GM18951 (cell line): ENCODE measurements around the gene LRPPRC.
"Not testable (repeated sequence)": the region's sequence is repeated elsewhere in the genome, so short reads cannot be mapped to it uniquely, and the experiment has no call there.

Source experiments
- POLR2A ChIP-seq: IDR thresholded peaks from 4 replicates; pipeline ENCODE4 v1.6.1; 2011; ENCODE audit warnings: mild to moderate bottlenecking; ENCODE audit not compliant: insufficient read length, insufficient read depth; ENCODE audit errors: extremely low read depth
- in situ Hi-C: fragments of 300-500 bp; cut with MboI; formaldehyde crosslinking; loops from one replicate; pipeline ENCODE4 v1.12.0; 2022; ENCODE audit warnings: low sequenced_read_pairs, mixed read lengths, inconsistent platforms; ENCODE audit not compliant: unreplicated experiment

The LRPPRC gene

GRCh38 chr2:43995733-43996533 is at the start of gene LRPPRC:
TSS of gene LRPPRC (minus strand) at chr2:43995989. CDS start at chr2:43995947, 42 bp downstream.
- TF ChIP-seq POLR2A = peak; percentile 80
- in situ Hi-C loops = no loop called here

DNA sequence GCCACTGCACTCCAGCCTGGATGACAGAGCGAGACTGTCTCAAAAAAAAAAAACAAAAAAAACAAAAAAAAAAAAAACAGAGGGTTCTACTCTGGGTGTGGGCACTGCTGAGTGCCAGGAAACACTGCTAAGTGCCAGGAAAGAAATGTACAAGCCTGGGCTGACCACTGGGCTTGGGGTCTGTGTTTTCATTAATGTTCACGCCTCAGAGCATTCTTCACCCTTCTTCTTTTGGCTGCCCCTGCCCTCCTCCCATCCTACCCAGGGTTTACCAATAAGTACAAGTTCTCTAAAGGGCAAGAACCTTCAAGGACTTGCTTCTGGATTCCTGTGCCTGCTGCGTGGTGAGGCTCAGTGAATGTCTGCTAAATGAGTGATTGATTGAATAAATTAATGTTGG is 49.3 kb upstream of the LRPPRC start:
- no peak for TF ChIP-seq POLR2A
- in situ Hi-C loops = loop anchor here (25.0 kb wide), 1 partner anchor 917 kb away; no protein-coding TSS in a partner anchor

- in situ Hi-C loops = loop anchor here (25.0 kb wide), 1 partner anchor 918 kb away; no protein-coding TSS in a partner anchor
- no peak for TF ChIP-seq POLR2A
These were observed 48.5 kb upstream of the LRPPRC start for GRCh38 chr2:44044281-44044720.

DNA sequence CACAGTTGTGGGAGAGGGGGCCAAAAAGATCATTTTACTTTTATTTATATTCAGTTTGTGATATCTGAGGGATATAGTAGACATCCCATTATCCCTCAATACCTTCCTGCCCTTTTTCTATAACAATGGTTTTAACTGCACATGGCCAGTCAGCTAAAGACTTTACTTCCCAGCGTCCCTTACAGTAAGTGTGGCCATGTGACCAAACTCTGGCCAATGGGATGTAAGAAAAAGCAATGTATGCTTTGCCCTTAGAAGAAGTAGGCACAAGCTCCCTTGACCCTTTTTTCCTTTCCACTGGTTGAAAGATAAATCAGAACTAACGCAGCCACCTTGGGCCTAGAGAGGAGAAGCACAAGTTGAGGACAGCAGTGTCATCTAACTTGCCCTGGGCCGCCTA is 44.6 kb upstream of the LRPPRC start:
- TF ChIP-seq POLR2A = no peak
- in situ Hi-C loops = loop anchor here (25.0 kb wide), 1 partner anchor 922 kb away; no protein-coding TSS in a partner anchor

- TF ChIP-seq POLR2A = no peak
- in situ Hi-C loops = loop anchor here (25.0 kb wide), 1 partner anchor 924 kb away; no protein-coding TSS in a partner anchor
These were observed 42.5 kb upstream of the LRPPRC start for GRCh38 chr2:44038277-44038676.

- no peak for TF ChIP-seq POLR2A
- in situ Hi-C loops = loop anchor here (25.0 kb wide), 1 partner anchor 925 kb away; no protein-coding TSS in a partner anchor
These were observed 41.4 kb upstream of the LRPPRC start for GRCh38 chr2:44037221-44037620.

- in situ Hi-C loops = loop anchor here (25.0 kb wide), 1 partner anchor 928 kb away; no protein-coding TSS in a partner anchor
- no peak for TF ChIP-seq POLR2A
These were observed 38.2 kb upstream of the LRPPRC start for GRCh38 chr2:44033947-44034346.

GRCh38 chr2:44027076-44027475 is 31.3 kb upstream of the LRPPRC start:
- in situ Hi-C loops = loop anchor here (25.0 kb wide), 1 partner anchor 935 kb away; no protein-coding TSS in a partner anchor

- TF ChIP-seq POLR2A = no peak
- in situ Hi-C loops = no loop called here
These were observed 20.5 kb upstream of the LRPPRC start for GRCh38 chr2:44016282-44016681.

- TF ChIP-seq POLR2A = no peak
- in situ Hi-C loops = no loop called here
These were observed 19.4 kb upstream of the LRPPRC start for GRCh38 chr2:44015239-44015638.

GRCh38 chr2:44013205-44013604 is 17.4 kb upstream of the LRPPRC start:
- in situ Hi-C loops = not testable (repeated sequence)

DNA sequence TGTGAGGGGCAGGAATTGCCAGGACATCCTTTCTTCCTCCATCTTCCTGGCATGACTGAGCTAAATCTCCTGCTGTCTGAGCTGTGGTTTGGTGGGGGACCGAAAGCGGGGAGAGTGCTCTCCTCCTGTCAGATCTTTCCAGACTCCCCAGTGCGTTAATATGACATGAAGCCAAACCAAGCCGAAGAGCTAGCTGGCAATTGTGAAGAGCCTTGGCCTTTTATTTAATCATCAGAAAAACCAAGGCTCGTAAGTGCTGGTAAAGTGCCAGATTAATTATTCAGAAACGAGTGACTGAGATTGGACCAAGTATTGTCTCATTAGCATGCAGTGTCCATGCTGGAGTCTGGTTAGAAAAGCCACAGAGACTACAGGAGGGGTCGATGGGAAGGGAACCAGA is 14.5 kb upstream of the LRPPRC start:
- no peak for TF ChIP-seq POLR2A
- in situ Hi-C loops = no loop called here

DNA sequence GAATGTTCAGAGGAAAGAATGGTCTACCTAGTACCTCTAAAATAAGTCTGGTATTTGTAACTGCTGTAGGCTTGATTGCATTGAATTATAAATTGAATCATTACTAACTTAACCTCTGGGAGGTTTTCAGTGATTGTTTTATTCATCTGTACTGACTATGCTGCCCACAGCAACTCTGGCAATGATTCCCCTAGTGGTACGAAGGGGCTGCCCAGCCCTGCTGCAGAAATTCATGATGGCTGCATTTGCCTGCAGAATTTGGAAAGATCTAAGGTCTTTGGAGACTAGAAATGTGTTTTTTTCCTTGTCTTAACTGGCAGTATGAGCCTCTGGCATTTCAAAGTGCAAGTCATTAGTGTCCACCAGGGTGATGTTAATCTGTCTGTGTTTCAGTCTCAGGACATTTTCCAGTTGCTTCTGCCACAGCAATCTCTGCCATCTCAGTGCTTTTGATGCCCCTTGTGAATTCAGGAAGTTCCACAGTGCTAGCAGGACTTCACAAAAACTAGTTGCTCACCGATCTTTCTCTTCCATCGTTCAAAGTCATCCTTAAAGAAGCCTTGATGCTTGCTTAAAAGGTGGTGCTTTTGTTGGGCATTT is 13.4 kb upstream of the LRPPRC start:
- in situ Hi-C loops = no loop called here

DNA sequence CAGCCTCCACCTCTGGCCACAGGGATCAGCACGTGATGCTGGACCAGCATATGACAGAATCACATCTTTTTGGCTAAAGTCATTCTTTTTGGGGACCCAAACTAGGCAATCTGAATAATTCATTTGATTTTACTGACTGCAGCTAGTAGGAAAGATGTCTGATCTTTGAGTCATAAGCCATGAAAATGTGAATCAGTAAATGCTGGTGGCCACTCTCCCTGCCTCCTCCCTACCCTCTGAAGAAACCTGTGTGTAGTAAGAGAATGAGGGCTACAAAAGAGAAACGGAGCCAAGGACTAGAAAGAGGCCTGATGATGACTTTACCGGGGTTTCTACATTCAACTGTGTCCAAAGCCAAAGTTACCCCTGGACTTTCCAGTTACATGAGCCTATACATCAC is 10.1 kb upstream of the LRPPRC start:
- TF ChIP-seq POLR2A = no peak
- in situ Hi-C loops = no loop called here

More for the DNA sequence above, 13.4 kb upstream of the LRPPRC start:
- no peak for TF ChIP-seq POLR2A
